GM12878 (cell line): ENCODE data around the gene EPHB1. TPM values are rescaled to one million over a fixed set of nuclear protein-coding genes. Genes with fewer than 3 reads are reported as not detected.
A peak's percentile ranks its signal among the peaks of the same experiment; 100 is the strongest.
"Not testable (repeated sequence)": the region's sequence is repeated elsewhere in the genome, so short reads cannot be mapped to it uniquely, and the experiment has no call there.

Experiments
- ATAC-seq: fragments of 200-7000 bp; cut with Tn5 transposase; 3 replicates; pipeline ENCODE4 v1.9.1; 2020; ENCODE audit warnings: mild to moderate bottlenecking, moderate library complexity
- BruUV-seq: library from RNA; stranded (reverse); fragments of 400-500 nt; replicated peaks from 2 replicates; lab custom pipeline; 2021; lab: Mats Ljungman, UMichigan
- CTCF ChIA-PET: fragments of 300-600 bp; sonication (Branson Sonifier 250); formaldehyde crosslinking; extraction: SDS; loops from one replicate; lab custom pipeline; 2021; ENCODE audit warnings: inconsistent platforms; lab: Yijun Ruan, JAX
- POLR2A ChIA-PET: fragments of 350-600 bp; formaldehyde crosslinking; extraction: SDS; loops from one replicate; lab custom pipeline; 2021; ENCODE audit warnings: inconsistent platforms; lab: Charles Lee
- RAD21 ChIA-PET: fragments of 300-600 bp; sonication (Branson Sonifier 250); formaldehyde crosslinking; loops from one replicate; lab custom pipeline; 2023; ENCODE audit warnings: antibody characterized with exemption; ENCODE audit not compliant: unreplicated experiment; lab: Charles Lee
- SMC1A ChIA-PET: fragments of 300-600 bp; sonication (Branson Sonifier 250); formaldehyde crosslinking; loops from one replicate; lab custom pipeline; 2023; ENCODE audit not compliant: unreplicated experiment, uncharacterized antibody; lab: Charles Lee
- DNase-seq: peaks from one replicate; pipeline ENCODE4 v3.0.0-alpha.2; 2011; ENCODE audit warnings: low read depth, low spot score
- FAIRE-seq: peaks from 3 replicates; lab custom pipeline; 2011; peaks lifted over from hg19 to GRCh38; lab: Jason Lieb, UNC
- H2AFZ ChIP-seq: 2 replicates; pipeline ENCODE4 v1.6.0; 2011; ENCODE audit warnings: low read depth, low read length, control low read depth; ENCODE audit not compliant: control insufficient read depth
- H3K27ac ChIP-seq: 2 replicates; pipeline ENCODE4 v1.5.1; 2011; ENCODE audit warnings: control low read depth; ENCODE audit not compliant: control insufficient read depth, insufficient read depth
- H3K27me3 ChIP-seq, 2 experiments: replicated peaks in 1 of 2; 2 replicates each; pipeline versions ENCODE4 v1.6.0 to v1.6.1; 2011; ENCODE audit warnings: low read length in 1 of 2; ENCODE audit not compliant: control insufficient read depth in 2 of 2, insufficient read depth in 2 of 2
- H3K36me3 ChIP-seq, 2 experiments: 2 replicates each; pipeline ENCODE4 v1.5.1; 2011; ENCODE audit warnings: low read length in 1 of 2; ENCODE audit not compliant: control insufficient read depth in 2 of 2, insufficient read depth in 2 of 2
- H3K4me1 ChIP-seq: 2 replicates; pipeline ENCODE4 v1.6.1; 2011; ENCODE audit warnings: mild to moderate bottlenecking, low read length, moderate library complexity, mixed read lengths; ENCODE audit not compliant: control insufficient read depth, insufficient read depth
- H3K4me2 ChIP-seq: 2 replicates; pipeline ENCODE4 v1.6.0; 2011; ENCODE audit warnings: control low read depth; ENCODE audit not compliant: control insufficient read depth, insufficient read depth
- H3K4me3 ChIP-seq: fragments of 200-600 bp; sonication (generic); 2 replicates; pipeline ENCODE4 v1.5.1; 2016
- H3K79me2 ChIP-seq: 2 replicates; pipeline ENCODE4 v1.6.0; 2011; ENCODE audit warnings: low read length; ENCODE audit not compliant: control insufficient read depth, insufficient read depth
- H3K9ac ChIP-seq: 2 replicates; pipeline ENCODE4 v1.8.0; 2011; ENCODE audit warnings: low read length, control low read depth, mixed read lengths; ENCODE audit not compliant: control insufficient read depth, insufficient read depth
- H3K9me3 ChIP-seq: replicated peaks from 3 replicates; pipeline ENCODE4 v1.5.1; 2011; ENCODE audit warnings: mild to moderate bottlenecking, low read length; ENCODE audit not compliant: control insufficient read depth, insufficient read depth
- H4K20me1 ChIP-seq: 2 replicates; pipeline ENCODE4 v1.6.0; 2011; ENCODE audit not compliant: control insufficient read depth, insufficient read depth
- KLF5 ChIP-seq: fragments of 450-650 bp; IDR thresholded peaks from 2 replicates; pipeline ENCODE4 v1.6.1; 2014; ENCODE audit warnings: mild to moderate bottlenecking; ENCODE audit not compliant: partially characterized antibody
- POU2F2 ChIP-seq: IDR thresholded peaks from 3 replicates; pipeline ENCODE4 v1.6.1; 2011; ENCODE audit warnings: low read depth, mild to moderate bottlenecking, low read length, borderline replicate concordance
- WGBS: methylation state at CpG from one replicate; pipeline ENCODE4 v1.1.6; 2016; ENCODE audit warnings: low lambda C conversion rate; ENCODE audit not compliant: insufficient replicate concordance, insufficient coverage; ENCODE audit errors: missing lambda C conversion rate; 5-methylcytosine and 5-hydroxymethylcytosine counted together
- in situ Hi-C: fragments of 300-500 bp; cut with MboI; formaldehyde crosslinking; loops from 9 replicates; pipeline ENCODE4 v1.14.3; 2018; ENCODE audit warnings: mixed read lengths
- intact Hi-C: fragments of 100-400 bp; cut with micrococcal nuclease; formaldehyde crosslinking; loops from one replicate; pipeline ENCODE4 v1.14.2; 2022; ENCODE audit not compliant: unreplicated experiment
- polyA plus RNA-seq, 11 experiments: library from polyadenylated mRNA; depleted of rRNA in 4 of 11; unstranded in 6 of 11; stranded (reverse) in 5 of 11; fragments of >200 nt; fragmentation: Nextera tagmentation in 4 of 11; fragmentation: Illumina TruSeq in 1 of 11; extraction: Ambion mirVana in 4 of 11; extraction: Trizol in 1 of 11; gene quantifications; 1 replicate in 1 of 11; 2 replicates in 10 of 11; pipeline versions ENCODE4 v1.2.1 to v1.2.3, GENCODE V29; 2011 to 2016; ENCODE audit warnings: inconsistent platforms in 2 of 11, missing spikeins in 2 of 11, low read depth in 1 of 11
- total RNA-seq, 4 experiments: library from RNA; depleted of rRNA in 3 of 4; stranded (reverse); fragments of >200 nt in 3 of 4; fragmentation: Illumina TruSeq in 1 of 4; extraction: Trizol in 1 of 4; gene quantifications; 2 replicates each; pipeline versions ENCODE4 v1.2.1 to v1.2.3, GENCODE V29; 2013 to 2021

EPHB1 gene
- total and polyA plus RNA-seq, 10 of the 15 experiments (the other 5 are each of a cell fraction or from before 2014, with no cell fraction given), result 0.33 to 23.8 (median 1.2) TPM

DNA sequence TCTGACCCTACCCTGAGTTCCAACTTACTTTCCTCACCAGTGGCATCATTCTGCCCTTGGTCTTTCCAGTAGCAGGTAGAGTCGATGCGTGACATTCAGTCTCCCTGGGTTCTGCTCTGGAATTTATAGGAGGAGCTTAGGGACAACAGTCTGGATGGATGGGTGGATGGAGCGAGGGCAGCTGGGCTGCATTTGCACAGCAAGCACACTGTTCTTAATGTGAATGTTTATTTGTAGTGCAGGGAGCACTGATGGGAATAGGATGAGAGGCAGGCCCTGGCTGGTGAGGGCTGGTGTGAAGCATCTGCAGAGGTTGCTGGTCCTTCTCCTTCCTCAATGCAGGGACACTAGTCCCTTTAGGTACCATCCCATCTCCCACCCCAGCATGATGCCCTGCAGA, 176.2 kb downstream of the EPHB1 start:
- ChIA-PET CTCF (interaction anchor here (1.0 to 1.7 kb wide), 2 partner anchors 118 to 132 kb away, joined by 3 to 4 read pairs; no protein-coding TSS in a partner anchor), RAD21 (no interaction called here), SMC1A (interaction anchor here (1.0 to 1.7 kb wide), 7 partner anchors 8 to 176 kb away, joined by 3 to 5 read pairs (median 3); partner anchors contain the start of gene EPHB1), POLR2A (interaction anchor here (1.3 kb wide), 1 partner anchor 22 kb away, joined by 3 read pairs; no protein-coding TSS in a partner anchor)
- Histone ChIP-seq H3K27ac (no peak overlapping the region), H3K79me2 (no peaks in the 10 kb centered on the region), H3K4me2 (no peak overlapping the region), H4K20me1 (no peaks in the 10 kb centered on the region), H3K9ac (no peak overlapping the region), H2AFZ (no peak overlapping the region), H3K9me3 (no peaks in the 10 kb centered on the region; the same call in 2 of the 3 replicates), H3K36me3 (peaks cover 0 to 1% of the 10 kb centered on the region in 2 experiments; a peak in 2 of 4 replicates), H3K4me3 (no peak overlapping the region), H3K27me3 (no peaks in the 10 kb centered on the region), H3K4me1 (no peaks in the 10 kb centered on the region)
- 53% methylated on average over 3 of the region's 3 CpGs for WGBS
- TF ChIP-seq POU2F2 (no peak), KLF5 (no peak)
- ATAC-seq (no peak), FAIRE-seq (no peak), DNase-seq (no peak)
- BruUV-seq, result no TSS peak
- in situ Hi-C loops (no loop called here), intact Hi-C loops (no loop called here)

- H4K20me1 ChIP-seq, H3K4me1 ChIP-seq, intact Hi-C loops, H3K4me3 ChIP-seq, in situ Hi-C loops, H3K9ac ChIP-seq, H3K27ac ChIP-seq, H2AFZ ChIP-seq, BruUV-seq, RAD21 ChIA-PET, H3K4me2 ChIP-seq, DNase-seq, H3K9me3 ChIP-seq, H3K79me2 ChIP-seq, FAIRE-seq, H3K27me3 ChIP-seq, H3K36me3 ChIP-seq: not testable (repeated sequence)
- CTCF ChIA-PET, result interaction anchor here (1.0 to 1.7 kb wide), 2 partner anchors 119 to 133 kb away, joined by 3 to 4 read pairs; no protein-coding TSS in a partner anchor
- POLR2A ChIA-PET, result interaction anchor here (0.6 to 1.3 kb wide), 2 partner anchors 21 to 850 kb away, joined by 3 to 4 read pairs; no protein-coding TSS in a partner anchor
- ATAC-seq, result peak; percentile 66
- SMC1A ChIA-PET, result interaction anchor here (1.2 to 1.7 kb wide), 4 partner anchors 13 to 94 kb away, joined by 3 to 5 read pairs (median 4); no protein-coding TSS in a partner anchor
These were observed 176.8 kb downstream of the EPHB1 start for GRCh38 chr3:134971907-134972306.
